ENCODE results near the gene KRT39. TPM values are rescaled to one million over a fixed set of nuclear protein-coding genes. Genes with fewer than 3 reads are reported as not detected.

KRT39 gene
- total RNA-seq, 1 donor from 2014 or later: not detected

DNA sequence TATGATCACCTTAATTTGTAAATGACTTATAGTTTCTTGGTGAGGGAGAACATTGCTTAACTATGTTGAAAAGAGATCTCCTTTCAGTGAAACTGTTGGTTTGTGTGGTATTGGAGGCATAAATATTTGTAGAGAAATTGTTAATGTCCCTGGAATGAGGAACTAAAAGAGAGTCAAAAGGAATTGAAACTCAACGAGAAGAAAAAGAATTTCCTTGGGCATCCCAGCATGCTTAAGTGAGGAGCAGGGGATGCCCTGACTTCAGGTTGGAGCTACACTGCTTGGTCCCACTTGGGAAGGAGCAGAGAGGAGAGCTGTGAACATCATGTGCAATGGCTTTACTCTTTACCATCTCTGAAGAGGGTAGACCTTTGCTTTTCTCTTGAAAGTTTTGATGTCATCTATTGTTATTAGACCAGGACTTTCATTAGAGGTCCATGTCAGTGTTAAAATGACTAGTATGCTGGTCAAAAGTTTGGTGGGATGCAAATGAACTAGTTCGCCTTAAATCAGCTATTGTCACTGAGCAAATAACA lies 51.0 kb downstream of the KRT39 start:
- intact Hi-C loops (cut with micrococcal nuclease): no loop called here

DNA sequence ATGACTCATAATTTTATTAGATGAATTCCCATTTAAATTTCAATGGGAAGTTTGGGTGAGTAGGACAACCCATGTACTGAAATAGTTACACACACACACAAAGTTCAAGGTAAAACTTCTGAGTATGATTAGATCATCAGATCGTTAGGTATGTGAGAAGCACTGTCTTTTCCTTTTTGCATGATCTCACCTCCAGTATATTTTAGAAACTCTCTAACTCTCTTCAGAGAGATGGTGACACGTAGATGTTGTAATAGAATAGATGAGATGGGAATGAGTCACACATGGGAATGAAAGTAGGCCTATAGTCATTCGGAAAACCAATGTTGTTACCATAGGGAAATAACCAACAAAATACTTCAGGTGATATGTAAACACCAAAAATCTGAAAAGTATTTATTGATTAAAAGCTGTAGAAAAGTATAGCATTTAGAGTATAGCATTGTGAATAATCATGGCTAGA lies 51.5 kb downstream of the KRT39 start:
- H3K27me3 ChIP-seq (ENCODE audit: low read depth): peaks cover 31% of the 10 kb centered on the region
- no peaks in the 10 kb centered on the region for H3K36me3 ChIP-seq
- H3K9me3 ChIP-seq (replicated peaks): no peaks in the 10 kb centered on the region
- no peak for DNase-seq
- no peak overlapping the region for H3K27ac ChIP-seq (replicated peaks)
- H3K4me1 ChIP-seq: no peaks in the 10 kb centered on the region
- TF ChIP-seq, protein P1, sequence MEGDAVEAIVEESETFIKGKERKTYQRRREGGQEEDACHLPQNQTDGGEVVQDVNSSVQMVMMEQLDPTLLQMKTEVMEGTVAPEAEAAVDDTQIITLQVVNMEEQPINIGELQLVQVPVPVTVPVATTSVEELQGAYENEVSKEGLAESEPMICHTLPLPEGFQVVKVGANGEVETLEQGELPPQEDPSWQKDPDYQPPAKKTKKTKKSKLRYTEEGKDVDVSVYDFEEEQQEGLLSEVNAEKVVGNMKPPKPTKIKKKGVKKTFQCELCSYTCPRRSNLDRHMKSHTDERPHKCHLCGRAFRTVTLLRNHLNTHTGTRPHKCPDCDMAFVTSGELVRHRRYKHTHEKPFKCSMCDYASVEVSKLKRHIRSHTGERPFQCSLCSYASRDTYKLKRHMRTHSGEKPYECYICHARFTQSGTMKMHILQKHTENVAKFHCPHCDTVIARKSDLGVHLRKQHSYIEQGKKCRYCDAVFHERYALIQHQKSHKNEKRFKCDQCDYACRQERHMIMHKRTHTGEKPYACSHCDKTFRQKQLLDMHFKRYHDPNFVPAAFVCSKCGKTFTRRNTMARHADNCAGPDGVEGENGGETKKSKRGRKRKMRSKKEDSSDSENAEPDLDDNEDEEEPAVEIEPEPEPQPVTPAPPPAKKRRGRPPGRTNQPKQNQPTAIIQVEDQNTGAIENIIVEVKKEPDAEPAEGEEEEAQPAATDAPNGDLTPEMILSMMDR (IDR thresholded peaks at IDR 0.05; ENCODE audit: borderline replicate concordance): no peak
- intact Hi-C loops (cut with micrococcal nuclease): no loop called here
- H3K4me3 ChIP-seq: no peak overlapping the region

More for the DNA sequence above, 51.0 kb downstream of the KRT39 start:
- Histone ChIP-seq H3K36me3 (no peaks in the 10 kb centered on the region), H3K27me3 (ENCODE audit: low read depth) (peaks cover 29% of the 10 kb centered on the region), H3K9me3 (replicated peaks) (no peaks in the 10 kb centered on the region), H3K27ac (replicated peaks) (no peak overlapping the region), H3K4me3 (no peak overlapping the region), H3K4me1 (no peaks in the 10 kb centered on the region)
- DNase-seq: no peak
- TF ChIP-seq, protein P1 (IDR thresholded peaks at IDR 0.05; ENCODE audit: borderline replicate concordance): no peak

DNA sequence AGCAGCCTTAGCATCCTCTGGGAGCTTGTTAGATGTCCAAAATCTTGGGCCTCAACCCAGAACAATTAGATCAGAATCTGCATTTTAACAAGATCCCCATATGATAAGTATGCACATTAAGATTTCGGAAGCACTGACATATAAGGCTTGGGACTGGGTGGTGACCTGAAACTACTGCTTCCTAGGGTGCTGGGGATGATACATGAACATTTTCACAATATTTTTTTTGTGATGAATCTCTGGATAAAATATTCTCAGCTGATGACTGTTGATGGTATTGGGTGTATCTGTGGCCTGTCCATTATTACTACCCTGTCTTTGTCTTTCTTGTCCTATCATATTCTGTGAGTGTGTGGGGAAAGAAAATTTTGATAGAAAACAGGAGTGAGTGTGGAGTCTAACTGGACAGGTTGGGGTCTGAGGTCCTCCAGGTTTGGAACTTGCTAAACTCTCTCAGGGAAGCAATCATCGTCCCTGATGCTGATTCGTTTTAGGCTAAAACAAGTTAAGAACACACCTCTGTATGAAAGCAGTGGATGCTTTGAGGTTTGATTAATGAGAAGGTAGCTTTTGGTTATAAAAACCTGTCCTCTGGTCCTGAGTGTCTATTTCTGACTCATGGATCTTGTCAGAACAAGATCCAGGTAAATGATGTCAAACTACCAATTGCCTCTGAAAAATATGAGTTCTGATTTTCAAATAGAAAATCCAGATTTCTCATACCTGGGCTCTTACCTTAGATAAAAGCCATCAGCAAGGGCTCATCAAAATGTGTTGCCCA lies 52.5 kb downstream of the KRT39 start:
- Histone ChIP-seq H3K9me3 (replicated peaks) (no peaks in the 10 kb centered on the region), H3K27ac (replicated peaks) (no peak overlapping the region), H3K36me3 (no peaks in the 10 kb centered on the region), H3K4me3 (no peak overlapping the region), H3K4me1 (no peaks in the 10 kb centered on the region), H3K27me3 (ENCODE audit: low read depth) (peaks cover 31% of the 10 kb centered on the region)
- intact Hi-C loops (cut with micrococcal nuclease): no loop called here
- no peak for DNase-seq
- TF ChIP-seq, protein P1 (IDR thresholded peaks at IDR 0.05; ENCODE audit: borderline replicate concordance): no peak

DNA sequence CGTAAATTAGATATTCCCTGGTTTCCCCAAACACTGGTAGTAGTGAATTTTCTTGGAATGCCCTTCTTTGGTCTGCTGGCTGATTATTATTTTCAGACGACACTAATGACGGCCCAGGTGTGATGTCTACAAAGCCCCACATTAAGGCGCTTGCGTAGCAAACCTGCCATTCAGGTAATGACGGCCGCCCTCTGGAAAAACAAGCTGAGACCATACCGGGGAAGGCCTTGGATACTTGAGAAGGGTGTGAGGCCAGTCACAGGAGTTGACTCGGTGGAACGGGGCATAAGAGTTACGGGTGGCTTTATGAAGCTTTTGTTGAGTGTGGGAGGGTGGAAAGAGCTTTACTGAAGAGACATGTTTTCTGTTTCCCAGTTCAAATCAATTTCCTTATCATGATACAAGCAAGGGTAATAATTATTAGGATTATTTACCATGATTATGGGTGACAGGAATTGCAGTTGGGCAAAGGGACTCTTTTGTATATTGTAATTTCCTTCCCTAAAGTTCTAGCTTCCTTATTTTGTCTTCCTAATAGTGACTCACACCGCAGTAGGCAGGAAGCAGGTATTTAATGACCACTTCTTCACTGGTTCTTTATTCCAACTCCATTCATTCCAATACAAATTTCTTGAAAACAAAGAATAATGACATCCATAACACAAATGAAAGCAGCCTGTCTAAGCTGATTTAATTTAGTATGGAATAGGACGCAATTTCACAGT lies 54.1 kb downstream of the KRT39 start:
- Histone ChIP-seq H3K4me3 (no peak overlapping the region), H3K9me3 (replicated peaks) (no peaks in the 10 kb centered on the region), H3K27me3 (ENCODE audit: low read depth) (peaks cover 45% of the 10 kb centered on the region), H3K4me1 (no peaks in the 10 kb centered on the region), H3K27ac (replicated peaks) (no peak overlapping the region), H3K36me3 (no peaks in the 10 kb centered on the region)
- DNase-seq: no peak
- intact Hi-C loops (cut with micrococcal nuclease): no loop called here
- TF ChIP-seq, protein P1 (IDR thresholded peaks at IDR 0.05; ENCODE audit: borderline replicate concordance): no peak

DNA sequence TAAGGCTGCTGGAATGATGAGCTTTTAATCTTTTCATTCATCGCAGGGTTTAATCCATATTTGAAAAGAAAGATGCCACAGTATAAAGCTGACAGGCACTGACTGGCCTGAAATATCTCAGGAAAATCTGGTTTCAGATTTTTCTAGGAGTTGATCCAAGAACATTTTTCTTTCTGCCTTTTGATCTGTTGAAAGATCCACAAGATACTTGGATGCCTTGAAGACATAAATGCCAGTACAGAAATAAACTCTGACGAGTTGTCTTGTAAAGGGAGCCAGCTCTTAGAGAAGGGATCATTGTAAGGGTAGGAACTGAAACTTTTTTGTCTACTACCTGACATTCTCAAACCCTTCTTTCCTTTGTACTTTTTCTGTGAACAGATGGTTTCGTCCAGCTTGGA lies 56.3 kb downstream of the KRT39 start:
- no peaks in the 10 kb centered on the region for H3K9me3 ChIP-seq (replicated peaks)
- TF ChIP-seq, protein P1 (IDR thresholded peaks at IDR 0.05; ENCODE audit: borderline replicate concordance): no peak
- H3K4me1 ChIP-seq: no peaks in the 10 kb centered on the region
- H3K27ac ChIP-seq (replicated peaks): no peak overlapping the region
- intact Hi-C loops (cut with micrococcal nuclease): no loop called here
- no peak for DNase-seq
- H3K27me3 ChIP-seq (ENCODE audit: low read depth): peaks cover 67% of the 10 kb centered on the region
- H3K36me3 ChIP-seq: no peaks in the 10 kb centered on the region
- H3K4me3 ChIP-seq: no peak overlapping the region

Data from left ventricle myocardium inferior (tissue), 1 donor.